Mucosa of descending colon (tissue), 3 donors: ENCODE results near the gene MYCBP. TPM values are rescaled to one million over a fixed set of nuclear protein-coding genes. Genes with fewer than 3 reads are reported as not detected.
A peak's percentile ranks its signal among the peaks of the same experiment; 100 is the strongest.

ENCODE experiments used
- ATAC-seq: fragments of 200-7000 bp; cut with Tn5 transposase; one replicate; pipeline ENCODE4 v1.9.1; 2020; ENCODE audit warnings: mild to moderate bottlenecking, moderate library complexity
- DNase-seq, 3 donors: peaks; one replicate each; pipeline ENCODE4 v3.0.0-alpha.2; 2020
- H3K36me3 ChIP-seq: fragments of 200-600 bp; one replicate; pipeline ENCODE4 v1.8.0; 2021; ENCODE audit warnings: low read depth, mild to moderate bottlenecking
- H3K4me1 ChIP-seq: fragments of 200-600 bp; one replicate; pipeline ENCODE4 v1.8.0; 2021; ENCODE audit warnings: low read depth, mild to moderate bottlenecking
- H3K4me3 ChIP-seq: fragments of 200-600 bp; one replicate; pipeline ENCODE4 v1.8.0; 2021; ENCODE audit warnings: mild to moderate bottlenecking
- H3K9me3 ChIP-seq: fragments of 200-600 bp; one replicate; pipeline ENCODE4 v1.8.0; 2021; ENCODE audit warnings: mild to moderate bottlenecking
- intact Hi-C, 2 donors: fragments of 100-400 bp; cut with DNase I in 1 of 2; cut with micrococcal nuclease in 1 of 2; formaldehyde crosslinking; loops; one replicate each; pipeline versions ENCODE4 v1.11.0 to v1.11.1; 2022; cut with DNase I, micrococcal nuclease
- long read RNA-seq, 2 donors: library from polyadenylated mRNA; unstranded; transcript quantifications; one replicate each; pipeline ENCODE4 v2.0.0, GENCODE V29; 2019 to 2021
- total RNA-seq, 3 donors: library from RNA; stranded (reverse); fragmentation: NEBNext Ultra II Directional in 2 of 3; extraction: Animal tissue kit (Norgen Biotek cat#: 25700) in 2 of 3; gene quantifications; one replicate each; pipeline versions ENCODE4 v1.2.1 to v1.2.4, GENCODE V29; 2021 to 2023
- TF ChIP-seq, protein P1 (sequence below): fragments of 200-600 bp; IDR thresholded peaks from one replicate; pipeline ENCODE4 v1.8.0; 2022; ENCODE audit warnings: antibody characterized with exemption, mild to moderate bottlenecking
- donor health status: DM: no; HTN: no; CAD: no; lungs with moderate emphysema.
- donor health status: DM: no; HTN: no; CAD: no.
- donor health status: DM: no; HTN: yes; CAD: no.

The MYCBP gene, protein sequence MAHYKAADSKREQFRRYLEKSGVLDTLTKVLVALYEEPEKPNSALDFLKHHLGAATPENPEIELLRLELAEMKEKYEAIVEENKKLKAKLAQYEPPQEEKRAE
- total RNA-seq, result 10 to 100 TPM; 21.4 to 37.4 (median 24.2) TPM
- long read RNA-seq, donor 1, transcript MYCBP-201 (5 exons, 2,818 nt), result major isoform, 21 of 23 reads
- long read RNA-seq, donor 1, partial matches to known transcripts, result 0 of 23 reads
- long read RNA-seq, donor 1, other reads (novel, unspliced or antisense), result 0 of 23 reads
- long read RNA-seq, donor 2, transcript MYCBP-201 (5 exons, 2,818 nt), result major isoform, 31 of 35 reads
- long read RNA-seq, donor 2, partial matches to known transcripts, result 0 of 35 reads
- long read RNA-seq, donor 2, other reads (novel, unspliced or antisense), result 0 of 35 reads

- TF ChIP-seq, protein P1, sequence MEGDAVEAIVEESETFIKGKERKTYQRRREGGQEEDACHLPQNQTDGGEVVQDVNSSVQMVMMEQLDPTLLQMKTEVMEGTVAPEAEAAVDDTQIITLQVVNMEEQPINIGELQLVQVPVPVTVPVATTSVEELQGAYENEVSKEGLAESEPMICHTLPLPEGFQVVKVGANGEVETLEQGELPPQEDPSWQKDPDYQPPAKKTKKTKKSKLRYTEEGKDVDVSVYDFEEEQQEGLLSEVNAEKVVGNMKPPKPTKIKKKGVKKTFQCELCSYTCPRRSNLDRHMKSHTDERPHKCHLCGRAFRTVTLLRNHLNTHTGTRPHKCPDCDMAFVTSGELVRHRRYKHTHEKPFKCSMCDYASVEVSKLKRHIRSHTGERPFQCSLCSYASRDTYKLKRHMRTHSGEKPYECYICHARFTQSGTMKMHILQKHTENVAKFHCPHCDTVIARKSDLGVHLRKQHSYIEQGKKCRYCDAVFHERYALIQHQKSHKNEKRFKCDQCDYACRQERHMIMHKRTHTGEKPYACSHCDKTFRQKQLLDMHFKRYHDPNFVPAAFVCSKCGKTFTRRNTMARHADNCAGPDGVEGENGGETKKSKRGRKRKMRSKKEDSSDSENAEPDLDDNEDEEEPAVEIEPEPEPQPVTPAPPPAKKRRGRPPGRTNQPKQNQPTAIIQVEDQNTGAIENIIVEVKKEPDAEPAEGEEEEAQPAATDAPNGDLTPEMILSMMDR, result peak; percentile 21
- intact Hi-C loops, result no loop called here
These were observed at the start of gene MYCBP for GRCh38 chr1:38873027-38873969. Gene MYCBP (minus strand): TSS chr1:38873348. CDS start chr1:38873305, 43 bp downstream.

DNA sequence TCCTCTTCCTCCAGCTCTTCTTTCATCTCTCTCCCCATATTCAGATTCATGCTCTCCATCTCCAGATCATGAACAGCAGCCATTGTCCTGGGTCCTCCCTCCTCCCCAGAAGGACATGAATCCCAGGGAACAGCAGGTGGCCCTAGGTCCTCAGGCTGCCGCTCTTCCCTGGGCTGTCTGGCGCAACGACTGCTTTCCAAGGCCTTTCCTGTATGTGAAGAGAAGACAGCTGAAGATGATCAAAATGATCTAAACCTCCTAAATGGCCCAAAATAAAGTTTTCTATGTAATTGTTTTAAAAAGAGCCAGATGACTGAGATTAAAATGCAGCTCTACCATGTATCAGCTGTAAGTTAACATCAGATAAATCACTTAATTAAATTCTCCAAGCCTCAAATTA lies 46.0 kb upstream of the MYCBP start:
- no peak for DNase-seq
- no peaks in the 10 kb centered on the region for H3K9me3 ChIP-seq
- no peaks in the 10 kb centered on the region for H3K36me3 ChIP-seq
- TF ChIP-seq, protein P1, result no peak
- H3K4me3 ChIP-seq, result no peak overlapping the region
- no peaks in the 10 kb centered on the region for H3K4me1 ChIP-seq
- intact Hi-C loops, result no loop called here
- ATAC-seq, result no peak

More at GRCh38 chr1:38873027-38873969, at the start of gene MYCBP:
- H3K36me3 ChIP-seq, result no peaks in the 10 kb centered on the region
- no peaks in the 10 kb centered on the region for H3K9me3 ChIP-seq
- peak; percentile 93 to 98 (median 97) for DNase-seq
- H3K4me1 ChIP-seq, result peaks cover 7% of the 10 kb centered on the region
- peak within 1 kb of the TSS; percentile 76 for H3K4me3 ChIP-seq
- ATAC-seq, result peak; percentile 99

DNA sequence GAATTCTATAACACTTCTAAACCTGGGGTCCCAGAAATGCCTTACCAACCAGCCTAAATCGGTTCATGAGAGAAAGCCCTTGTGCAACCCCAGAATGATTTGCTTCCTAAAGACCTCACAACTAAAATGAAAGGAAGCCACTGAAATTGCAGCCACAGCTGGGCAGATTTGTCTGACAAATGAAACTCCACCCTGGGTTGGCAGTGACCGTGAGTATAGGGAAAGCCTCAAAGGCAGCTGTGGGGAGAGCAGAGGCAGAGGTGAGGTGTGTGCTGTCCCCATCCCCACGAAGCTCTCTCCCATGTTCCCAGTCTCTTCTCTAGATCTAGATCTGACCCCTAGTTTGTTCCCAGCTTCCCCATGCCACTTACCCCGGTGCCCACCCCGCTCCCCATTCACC lies 45.4 kb upstream of the MYCBP start:
- no peaks in the 10 kb centered on the region for H3K36me3 ChIP-seq
- DNase-seq (no peak), ATAC-seq (no peak)
- H3K4me1 ChIP-seq, result no peaks in the 10 kb centered on the region
- H3K4me3 ChIP-seq, result no peak overlapping the region
- H3K9me3 ChIP-seq, result no peaks in the 10 kb centered on the region
- intact Hi-C loops, result no loop called here
- TF ChIP-seq, protein P1, result no peak

DNA sequence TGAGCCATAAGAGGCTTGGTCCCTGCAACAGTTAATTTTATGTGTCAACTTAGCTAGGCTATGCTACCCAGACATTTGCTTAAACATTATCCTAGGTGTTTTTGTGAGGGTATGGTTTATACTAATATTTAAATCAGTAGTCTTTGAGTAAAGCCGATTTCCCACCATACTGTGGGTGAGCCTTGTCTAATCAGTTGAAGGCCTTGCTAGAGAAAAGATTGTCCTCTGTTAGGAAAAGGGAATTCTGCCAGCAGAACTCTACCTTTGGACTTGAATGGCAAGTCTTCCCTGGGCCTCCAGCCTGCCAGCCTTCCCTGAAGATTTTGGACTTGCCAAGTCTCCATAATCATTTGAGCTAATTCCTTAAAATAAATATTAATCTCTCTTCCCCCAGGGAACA lies 44.6 kb upstream of the MYCBP start:
- H3K4me1 ChIP-seq, result no peaks in the 10 kb centered on the region
- no peak overlapping the region for H3K4me3 ChIP-seq
- ATAC-seq, result no peak
- no peaks in the 10 kb centered on the region for H3K9me3 ChIP-seq
- TF ChIP-seq, protein P1, result no peak
- no peak for DNase-seq
- intact Hi-C loops, result no loop called here
- no peaks in the 10 kb centered on the region for H3K36me3 ChIP-seq

- intact Hi-C loops, result no loop called here
- H3K4me3 ChIP-seq, result no peak overlapping the region
- ATAC-seq (no peak), DNase-seq (no peak)
- H3K4me1 ChIP-seq, result no peaks in the 10 kb centered on the region
- no peaks in the 10 kb centered on the region for H3K9me3 ChIP-seq
- TF ChIP-seq, protein P1, result no peak
- H3K36me3 ChIP-seq, result no peaks in the 10 kb centered on the region
These were observed 44.2 kb upstream of the MYCBP start for GRCh38 chr1:38917337-38917736.
